Osteocyte (in vitro differentiated cells): ENCODE results near the gene FGD5. TPM values are rescaled to one million over a fixed set of nuclear protein-coding genes. Genes with fewer than 3 reads are reported as not detected.

ENCODE experiments used
- DNase-seq: peaks from one replicate; pipeline ENCODE4 v3.0.0; 2021; ENCODE audit warnings: mixed read lengths; ENCODE audit not compliant: unreplicated experiment; ENCODE audit errors: extremely low spot score
- H3K27ac Mint-ChIP-seq: one replicate; pipeline ENCODE4 v1.8.0; 2021; ENCODE audit warnings: mild to moderate bottlenecking, mixed read lengths; ENCODE audit not compliant: unreplicated experiment
- H3K27me3 Mint-ChIP-seq: one replicate; pipeline ENCODE4 v1.8.0; 2021; ENCODE audit warnings: mixed read lengths; ENCODE audit not compliant: unreplicated experiment
- H3K36me3 Mint-ChIP-seq: one replicate; pipeline ENCODE4 v1.8.0; 2021; ENCODE audit warnings: mixed read lengths; ENCODE audit not compliant: unreplicated experiment
- H3K4me1 Mint-ChIP-seq: one replicate; pipeline ENCODE4 v1.8.0; 2021; ENCODE audit warnings: mixed read lengths; ENCODE audit not compliant: unreplicated experiment
- H3K4me3 Mint-ChIP-seq: one replicate; pipeline ENCODE4 v1.8.0; 2021; ENCODE audit warnings: mild to moderate bottlenecking, moderate library complexity, mixed read lengths; ENCODE audit not compliant: unreplicated experiment
- H3K9me3 Mint-ChIP-seq: one replicate; pipeline ENCODE4 v1.8.0; 2021; ENCODE audit warnings: mixed read lengths; ENCODE audit not compliant: unreplicated experiment
- total RNA-seq: library from RNA; stranded (reverse); gene quantifications from 2 replicates; pipeline ENCODE4 v1.2.1, GENCODE V29; 2021
- TF ChIP-seq, protein P1 (sequence below): fragments of 200-600 bp; sonication (generic); IDR thresholded peaks from 2 replicates; pipeline ENCODE4 v1.5.0; 2021; ENCODE audit warnings: antibody characterized with exemption, mild to moderate bottlenecking, moderate library complexity

FGD5 gene
- total RNA-seq, 1 donor from 2014 or later = not detected

DNA sequence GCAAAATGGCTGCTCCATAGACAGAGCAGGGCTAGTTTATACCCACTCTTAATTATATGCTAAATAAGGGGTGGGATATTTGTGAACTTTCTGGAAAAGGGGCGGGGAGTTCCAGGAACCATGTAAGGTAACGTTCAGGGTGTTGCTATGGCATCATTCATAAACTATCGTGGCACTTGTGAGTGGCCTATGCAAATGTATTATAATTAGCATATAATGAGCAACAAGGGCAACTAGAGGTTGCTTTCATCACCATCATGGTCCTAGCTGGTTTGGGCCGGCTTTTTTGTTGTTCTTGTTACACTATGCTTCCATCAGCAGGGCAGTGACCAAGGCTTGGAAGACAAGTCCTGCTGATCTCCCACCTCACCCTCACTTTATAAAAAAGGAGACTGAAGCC lies 43.2 kb upstream of the FGD5 start:
- TF ChIP-seq, protein P1, sequence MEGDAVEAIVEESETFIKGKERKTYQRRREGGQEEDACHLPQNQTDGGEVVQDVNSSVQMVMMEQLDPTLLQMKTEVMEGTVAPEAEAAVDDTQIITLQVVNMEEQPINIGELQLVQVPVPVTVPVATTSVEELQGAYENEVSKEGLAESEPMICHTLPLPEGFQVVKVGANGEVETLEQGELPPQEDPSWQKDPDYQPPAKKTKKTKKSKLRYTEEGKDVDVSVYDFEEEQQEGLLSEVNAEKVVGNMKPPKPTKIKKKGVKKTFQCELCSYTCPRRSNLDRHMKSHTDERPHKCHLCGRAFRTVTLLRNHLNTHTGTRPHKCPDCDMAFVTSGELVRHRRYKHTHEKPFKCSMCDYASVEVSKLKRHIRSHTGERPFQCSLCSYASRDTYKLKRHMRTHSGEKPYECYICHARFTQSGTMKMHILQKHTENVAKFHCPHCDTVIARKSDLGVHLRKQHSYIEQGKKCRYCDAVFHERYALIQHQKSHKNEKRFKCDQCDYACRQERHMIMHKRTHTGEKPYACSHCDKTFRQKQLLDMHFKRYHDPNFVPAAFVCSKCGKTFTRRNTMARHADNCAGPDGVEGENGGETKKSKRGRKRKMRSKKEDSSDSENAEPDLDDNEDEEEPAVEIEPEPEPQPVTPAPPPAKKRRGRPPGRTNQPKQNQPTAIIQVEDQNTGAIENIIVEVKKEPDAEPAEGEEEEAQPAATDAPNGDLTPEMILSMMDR = no peak
- Mint-ChIP-seq H3K4me1 (no peaks in the 10 kb centered on the region), H3K27me3 (peaks cover 17% of the 10 kb centered on the region), H3K9me3 (peaks cover 12% of the 10 kb centered on the region), H3K27ac (no peak overlapping the region), H3K4me3 (no peak overlapping the region), H3K36me3 (no peaks in the 10 kb centered on the region)
- DNase-seq = no peak

GRCh38 chr3:14779069-14779685 lies 39.6 kb upstream of the FGD5 start:
- Mint-ChIP-seq H3K4me1 (no peaks in the 10 kb centered on the region), H3K4me3 (no peak overlapping the region), H3K27me3 (peaks cover 36% of the 10 kb centered on the region), H3K27ac (no peak overlapping the region), H3K36me3 (no peaks in the 10 kb centered on the region), H3K9me3 (peaks cover 12% of the 10 kb centered on the region)
- no peak for DNase-seq
- TF ChIP-seq, protein P1 = no peak

DNA sequence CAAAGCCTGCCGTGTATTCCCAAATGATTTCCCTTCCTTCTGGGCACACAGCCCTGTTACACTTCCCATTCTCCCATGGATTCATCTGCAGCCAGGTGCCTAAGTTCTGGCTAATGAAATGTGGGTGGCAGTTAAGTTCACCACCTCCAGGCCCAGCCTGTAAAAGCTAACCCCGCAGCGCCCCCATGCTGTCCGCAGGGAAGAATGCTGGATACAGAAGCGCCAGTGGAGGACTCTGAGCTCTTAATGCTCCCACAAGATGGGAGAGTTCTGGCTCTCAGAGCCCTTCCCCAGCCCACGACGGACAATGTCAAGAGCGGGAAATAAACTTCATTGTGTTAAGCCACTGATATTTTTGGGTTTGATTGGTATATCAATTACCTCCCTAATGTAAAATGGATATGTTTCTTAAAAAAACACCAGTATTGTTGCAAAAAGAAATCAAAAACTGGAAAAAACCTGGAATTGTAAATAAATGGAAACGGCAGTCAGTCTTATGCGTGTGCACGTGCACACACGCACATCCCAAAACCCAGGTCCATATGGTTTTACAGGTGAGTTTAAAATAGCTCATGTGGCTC lies 37.7 kb upstream of the FGD5 start:
- H3K9me3 Mint-ChIP-seq = peaks cover 12% of the 10 kb centered on the region
- H3K4me1 Mint-ChIP-seq = no peaks in the 10 kb centered on the region
- DNase-seq = no peak
- H3K36me3 Mint-ChIP-seq = no peaks in the 10 kb centered on the region
- TF ChIP-seq, protein P1 = peak; percentile 35
- no peak overlapping the region for H3K27ac Mint-ChIP-seq
- no peak overlapping the region for H3K4me3 Mint-ChIP-seq
- peaks cover 36% of the 10 kb centered on the region for H3K27me3 Mint-ChIP-seq

GRCh38 chr3:14783480-14784086 lies 35.2 kb upstream of the FGD5 start:
- DNase-seq = no peak
- TF ChIP-seq, protein P1 = no peak
- Mint-ChIP-seq H3K9me3 (peaks cover 8% of the 10 kb centered on the region), H3K4me3 (no peak overlapping the region), H3K4me1 (no peaks in the 10 kb centered on the region), H3K36me3 (no peaks in the 10 kb centered on the region), H3K27ac (no peak overlapping the region), H3K27me3 (peaks cover 29% of the 10 kb centered on the region)

- DNase-seq = no peak
- Mint-ChIP-seq H3K9me3 (peaks cover 2% of the 10 kb centered on the region), H3K27ac (no peak overlapping the region), H3K27me3 (peaks cover 26% of the 10 kb centered on the region), H3K4me3 (no peak overlapping the region), H3K4me1 (no peaks in the 10 kb centered on the region), H3K36me3 (no peaks in the 10 kb centered on the region)
- TF ChIP-seq, protein P1 = no peak
These were observed 34.6 kb upstream of the FGD5 start for GRCh38 chr3:14784087-14784681.
